GM23248 (cell line): ENCODE data around the gene LRGUK.
"Not testable (repeated sequence)": the region's sequence is repeated elsewhere in the genome, so short reads cannot be mapped to it uniquely, and the experiment has no call there.

ENCODE experiments used
- EZH2 ChIP-seq: fragments of 200-600 bp; sonication (generic); IDR thresholded peaks from 2 replicates; pipeline ENCODE4 v1.6.1; 2018; ENCODE audit warnings: antibody characterized with exemption, mild to moderate bottlenecking; ENCODE audit not compliant: insufficient read depth, poor library complexity, severe bottlenecking
- EZH2phosphoT487 ChIP-seq: fragments of 200-600 bp; sonication (generic); IDR thresholded peaks from 2 replicates; pipeline ENCODE4 v1.6.1; 2018; ENCODE audit warnings: antibody characterized with exemption, moderate library complexity, mild to moderate bottlenecking, low read depth; ENCODE audit not compliant: insufficient read depth

DNA sequence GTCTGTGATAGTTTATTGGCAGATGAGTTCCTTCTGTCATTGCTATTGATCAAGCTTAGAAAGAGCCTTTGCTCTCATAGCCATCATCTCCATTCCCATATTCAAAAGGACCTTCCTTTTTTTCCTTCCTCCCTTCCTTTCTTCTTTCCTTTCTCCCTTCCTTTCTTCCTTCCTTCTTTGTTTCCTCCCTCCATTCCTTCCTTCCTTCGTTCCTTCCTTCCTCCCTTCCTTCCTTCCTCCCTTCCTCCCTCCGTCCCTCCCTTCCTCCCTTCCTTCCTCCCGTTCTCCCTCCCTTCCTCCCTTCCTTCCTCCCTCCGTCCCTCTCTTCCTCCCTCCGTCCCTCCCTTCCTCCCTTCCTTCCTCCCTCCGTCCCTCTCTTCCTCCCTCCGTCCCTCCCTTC lies 104.2 kb downstream of the LRGUK start:
- not testable (repeated sequence) for TF ChIP-seq EZH2, EZH2phosphoT487
